NT2/D1 (cell line): ENCODE measurements around the gene SF3B5.

ENCODE experiments used
- YY1 ChIP-seq: IDR thresholded peaks from 2 replicates; pipeline ENCODE4 v1.6.1; 2011; ENCODE audit not compliant: insufficient read length, insufficient read depth
- ZNF274 ChIP-seq: IDR thresholded peaks from 2 replicates; pipeline ENCODE4 v1.6.1; 2011; ENCODE audit warnings: mild to moderate bottlenecking, low read depth, low read length

- TF ChIP-seq YY1 = no peak
- TF ChIP-seq ZNF274 = no peak
These were observed 26.6 kb downstream of the SF3B5 start for GRCh38 chr6:144068794-144069193.
